Loucy (cell line): ENCODE data around the gene SLCO2B1.

Experiments
- CTCF ChIP-seq: fragments of 200-600 bp; sonication (generic); conservative IDR thresholded peaks from 2 replicates; pipeline ENCODE4 v1.5.1; 2014; ENCODE audit warnings: mild to moderate bottlenecking, antibody characterized with exemption, low read length
- EZH2phosphoT487 ChIP-seq: fragments of 200-600 bp; IDR thresholded peaks from 2 replicates; pipeline ENCODE4 v1.6.1; 2018; ENCODE audit warnings: antibody characterized with exemption, mild to moderate bottlenecking, moderate library complexity, borderline replicate concordance

DNA sequence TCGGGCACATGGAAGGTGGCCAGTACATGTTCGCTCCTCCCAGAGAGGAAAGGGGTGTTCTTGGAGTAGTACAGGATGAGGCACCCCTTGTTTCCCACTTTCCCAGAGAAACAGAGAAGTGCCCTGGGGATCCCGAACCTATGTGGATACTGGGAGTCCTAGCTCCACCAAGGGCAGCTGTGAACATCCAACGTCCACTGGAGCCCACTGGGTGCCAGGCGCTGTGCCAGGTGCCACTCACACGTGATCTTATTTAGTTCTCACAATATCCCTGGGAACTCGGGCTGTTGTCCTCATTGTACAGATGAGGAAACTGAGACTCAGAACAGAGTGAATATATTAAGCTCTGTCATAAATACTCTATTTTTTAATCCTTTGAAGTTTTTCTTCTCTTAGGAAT lies 12.0 kb downstream of the SLCO2B1 start:
- no peak for TF ChIP-seq CTCF
- TF ChIP-seq EZH2phosphoT487, result no peak
